Trophoblast cell (in vitro differentiated cells and primary cell): ENCODE results near the gene SHROOM4.

ENCODE experiments used
- DNase-seq, 2 donors: peaks; one replicate each; pipeline ENCODE4 v3.0.0-alpha.2; 2016
- H2AFZ ChIP-seq: 2 replicates; pipeline ENCODE4 v1.6.1; 2013; ENCODE audit warnings: low read length, moderate library complexity, mild to moderate bottlenecking; ENCODE audit not compliant: insufficient read depth, poor library complexity
- H2AK5ac ChIP-seq: 2 replicates; pipeline ENCODE4 v1.6.1; 2013; ENCODE audit warnings: mild to moderate bottlenecking, low read length
- H2BK120ac ChIP-seq: 2 replicates; pipeline ENCODE4 v1.6.1; 2013; ENCODE audit warnings: low read length, mild to moderate bottlenecking, moderate library complexity; ENCODE audit not compliant: insufficient read depth, poor library complexity
- H2BK12ac ChIP-seq: 2 replicates; pipeline ENCODE4 v1.6.1; 2013; ENCODE audit warnings: mild to moderate bottlenecking, low read length, moderate library complexity
- H2BK5ac ChIP-seq: 2 replicates; pipeline ENCODE4 v1.6.1; 2013; ENCODE audit warnings: low read length, low read depth, moderate library complexity, mild to moderate bottlenecking; ENCODE audit not compliant: poor library complexity
- H3K14ac ChIP-seq: 2 replicates; pipeline ENCODE4 v1.6.1; 2013; ENCODE audit warnings: mild to moderate bottlenecking, low read length
- H3K18ac ChIP-seq: 2 replicates; pipeline ENCODE4 v1.6.1; 2013; ENCODE audit warnings: mild to moderate bottlenecking, low read length
- H3K23ac ChIP-seq: 2 replicates; pipeline ENCODE4 v1.6.1; 2013; ENCODE audit warnings: low read length
- H3K27ac ChIP-seq: 2 replicates; pipeline ENCODE4 v1.5.1; 2013; ENCODE audit warnings: low read depth, mild to moderate bottlenecking, inconsistent platforms, low read length, moderate library complexity
- H3K27me3 ChIP-seq: 2 replicates; pipeline ENCODE4 v1.6.1; 2013; ENCODE audit warnings: inconsistent platforms, mild to moderate bottlenecking, low read length, moderate library complexity; ENCODE audit not compliant: insufficient read depth
- H3K36me3 ChIP-seq, 2 experiments: 1 replicate in 1 of 2; 2 replicates in 1 of 2; pipeline ENCODE4 v1.6.1; 2013; ENCODE audit warnings: low read length in 2 of 2, mild to moderate bottlenecking in 2 of 2, moderate library complexity in 1 of 2; ENCODE audit not compliant: insufficient read depth in 2 of 2, control insufficient read depth in 1 of 2
- H3K4ac ChIP-seq: 2 replicates; pipeline ENCODE4 v1.6.1; 2013; ENCODE audit warnings: low read depth, mild to moderate bottlenecking, low read length, moderate library complexity
- H3K4me1 ChIP-seq, 2 experiments: 1 replicate in 1 of 2; 2 replicates in 1 of 2; pipeline ENCODE4 v1.6.1; 2013; ENCODE audit warnings: low read length in 2 of 2, mild to moderate bottlenecking in 2 of 2, moderate library complexity in 1 of 2; ENCODE audit not compliant: insufficient read depth in 2 of 2, control insufficient read depth in 1 of 2
- H3K4me2 ChIP-seq: 2 replicates; pipeline ENCODE4 v1.6.1; 2013; ENCODE audit warnings: inconsistent platforms, mild to moderate bottlenecking, low read length, moderate library complexity
- H3K4me3 ChIP-seq: 2 replicates; pipeline ENCODE4 v1.5.1; 2013; ENCODE audit warnings: mild to moderate bottlenecking, low read depth, low read length, inconsistent platforms
- H3K79me1 ChIP-seq: one replicate; pipeline ENCODE4 v1.6.1; 2013; ENCODE audit warnings: low read length
- H3K79me2 ChIP-seq: 2 replicates; pipeline ENCODE4 v1.6.1; 2013; ENCODE audit warnings: low read length, mild to moderate bottlenecking; ENCODE audit not compliant: control insufficient read depth, insufficient read depth, poor library complexity
- H3K9ac ChIP-seq: 2 replicates; pipeline ENCODE4 v1.6.1; 2013; ENCODE audit warnings: mild to moderate bottlenecking, low read length
- H3K9me3 ChIP-seq: 2 replicates; pipeline ENCODE4 v1.6.1; 2013; ENCODE audit warnings: low read depth, mild to moderate bottlenecking, control low read depth, inconsistent platforms, low read length; ENCODE audit not compliant: insufficient read depth
- H4K12ac ChIP-seq: 2 replicates; pipeline ENCODE4 v1.6.1; 2013; ENCODE audit warnings: low read depth, mild to moderate bottlenecking, low read length, moderate library complexity
- H4K8ac ChIP-seq: 2 replicates; pipeline ENCODE4 v1.6.1; 2013; ENCODE audit warnings: low read depth, mild to moderate bottlenecking, low read length, moderate library complexity
- H4K91ac ChIP-seq: one replicate; pipeline ENCODE4 v1.6.1; 2013; ENCODE audit warnings: low read depth, mild to moderate bottlenecking, low read length, moderate library complexity
- WGBS: extraction: QIAGEN DNeasy Blood & Tissue Kit; methylation state at CpG from one replicate; pipeline ENCODE4 v1.1.7; 2013; ENCODE audit warnings: missing lambda C conversion rate; ENCODE audit not compliant: insufficient read length, insufficient coverage; ENCODE audit errors: extremely low coverage; 5-methylcytosine and 5-hydroxymethylcytosine counted together

SHROOM4 gene

DNA sequence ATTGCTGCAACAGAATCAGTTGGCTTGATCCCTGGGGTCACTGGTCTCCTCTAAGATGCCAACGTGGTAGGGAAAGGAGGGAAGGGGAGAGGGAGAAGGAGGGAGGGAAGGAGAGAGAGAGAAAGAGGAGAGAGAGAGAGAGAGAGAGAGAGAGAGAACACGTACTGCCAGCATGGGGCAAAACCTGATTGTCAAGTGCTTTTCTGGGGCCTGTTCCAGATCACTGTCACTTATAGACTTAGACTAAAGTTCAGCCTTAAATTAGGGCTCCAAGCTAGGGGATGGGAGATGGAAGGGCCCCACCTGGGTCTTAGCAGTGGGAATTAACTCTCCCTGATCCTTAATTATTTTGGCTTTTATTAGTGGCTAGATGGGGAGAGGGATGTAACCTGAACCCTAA lies 12.9 kb downstream of the SHROOM4 start:
- no peak for DNase-seq
- Histone ChIP-seq H3K14ac (peak overlapping the region; percentile 44), H3K4ac (no peak overlapping the region), H4K8ac (no peak overlapping the region), H3K23ac (no peak overlapping the region), H3K18ac (no peak overlapping the region), H4K12ac (no peak overlapping the region), H2AFZ (no peak overlapping the region), H2BK5ac (no peak overlapping the region), H3K27me3 (no peaks in the 10 kb centered on the region), H2BK12ac (peak overlapping the region; percentile 64), H3K79me2 (no peaks in the 10 kb centered on the region), H3K4me2 (peak overlapping the region; percentile 23), H2AK5ac (no peak overlapping the region), H3K79me1 (peaks cover 7% of the 10 kb centered on the region), H2BK120ac (no peak overlapping the region), H3K9me3 (no peaks in the 10 kb centered on the region), H3K36me3 (no peaks in the 10 kb centered on the region), H3K4me1 (peaks cover 11 to 35% of the 10 kb centered on the region in 2 experiments), H3K27ac (no peak overlapping the region), H3K4me3 (no peak overlapping the region), H3K9ac (no peak overlapping the region), H4K91ac (peak overlapping the region; percentile 6)
- no CpG with 5 or more reads among the region's 2 CpGs for WGBS

DNA sequence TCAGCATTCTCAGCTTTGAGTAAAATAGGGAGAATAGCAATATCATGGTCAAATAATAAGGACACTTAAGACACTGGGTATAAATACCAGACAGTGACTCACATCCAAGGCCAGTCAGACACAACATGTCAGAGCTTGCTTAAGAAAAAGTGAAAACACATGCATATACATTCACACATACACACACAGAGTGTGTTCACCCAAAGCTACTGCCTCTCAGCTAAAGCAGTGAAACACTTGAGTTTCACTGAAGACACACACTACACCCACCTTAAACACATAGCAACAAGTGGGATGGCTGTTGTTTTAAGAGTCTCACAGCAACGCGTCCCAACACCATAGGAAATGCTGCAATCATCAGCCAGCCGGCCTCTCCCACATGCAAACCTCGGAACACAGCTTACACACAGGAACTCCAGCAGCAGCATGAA lies 14.4 kb downstream of the SHROOM4 start:
- peak overlapping the region; percentile 72 for H4K12ac ChIP-seq
- H4K91ac ChIP-seq = peak overlapping the region; percentile 43
- H2AFZ ChIP-seq = no peak overlapping the region
- H3K4me2 ChIP-seq = no peak overlapping the region
- peak overlapping the region; percentile 71 for H3K18ac ChIP-seq
- H2BK120ac ChIP-seq = peak overlapping the region; percentile 86
- peaks cover 7% of the 10 kb centered on the region for H3K79me1 ChIP-seq
- H3K14ac ChIP-seq = peak overlapping the region; percentile 70
- H3K4me1 ChIP-seq = peaks cover 6 to 24% of the 10 kb centered on the region in 2 experiments
- no peaks in the 10 kb centered on the region for H3K9me3 ChIP-seq
- H3K79me2 ChIP-seq = no peaks in the 10 kb centered on the region
- DNase-seq = peak; percentile 6 to 30
- H3K9ac ChIP-seq = no peak overlapping the region
- no CpG with 5 or more reads among the region's 4 CpGs for WGBS
- H4K8ac ChIP-seq = peak overlapping the region; percentile 60
- H2AK5ac ChIP-seq = peak overlapping the region; percentile 7
- peak overlapping the region; percentile 48 for H3K27ac ChIP-seq
- no peaks in the 10 kb centered on the region for H3K27me3 ChIP-seq
- H3K4me3 ChIP-seq = no peak overlapping the region
- H3K4ac ChIP-seq = no peak overlapping the region
- peak overlapping the region; percentile 90 for H2BK12ac ChIP-seq
- peak overlapping the region; percentile 56 for H2BK5ac ChIP-seq
- no peak overlapping the region for H3K23ac ChIP-seq
- H3K36me3 ChIP-seq = no peaks in the 10 kb centered on the region

DNA sequence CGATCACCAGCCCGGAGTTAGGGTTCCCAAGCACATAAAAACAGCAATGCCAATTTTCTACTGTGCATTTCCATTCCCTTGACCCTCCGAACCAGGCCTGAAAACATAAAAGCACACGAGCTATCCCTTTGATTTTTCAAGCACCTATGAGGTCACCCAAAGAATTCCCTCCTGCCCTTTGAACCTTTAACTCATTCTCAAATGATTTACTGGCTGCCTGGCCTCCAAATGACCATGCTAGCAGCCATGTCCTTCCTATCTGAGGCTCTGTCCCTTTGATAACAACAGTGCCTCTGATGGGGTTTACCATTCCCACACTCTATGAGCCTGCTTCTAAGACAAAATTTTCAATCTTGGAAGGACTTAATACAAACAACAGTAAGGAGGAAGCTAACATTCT lies 15.2 kb downstream of the SHROOM4 start:
- H2BK5ac ChIP-seq = peak overlapping the region; percentile 56
- no peak overlapping the region for H4K8ac ChIP-seq
- WGBS = no CpG with 5 or more reads among the region's 4 CpGs
- H4K12ac ChIP-seq = no peak overlapping the region
- no peak overlapping the region for H3K4me2 ChIP-seq
- no peaks in the 10 kb centered on the region for H3K36me3 ChIP-seq
- no peaks in the 10 kb centered on the region for H3K9me3 ChIP-seq
- H3K23ac ChIP-seq = no peak overlapping the region
- no peak overlapping the region for H3K9ac ChIP-seq
- H3K27me3 ChIP-seq = no peaks in the 10 kb centered on the region
- H3K79me2 ChIP-seq = no peaks in the 10 kb centered on the region
- H4K91ac ChIP-seq = no peak overlapping the region
- H3K27ac ChIP-seq = peak overlapping the region; percentile 48
- no peak for DNase-seq
- H3K79me1 ChIP-seq = peaks cover 7% of the 10 kb centered on the region
- no peak overlapping the region for H3K18ac ChIP-seq
- peaks cover 6 to 24% of the 10 kb centered on the region in 2 experiments for H3K4me1 ChIP-seq
- no peak overlapping the region for H3K4me3 ChIP-seq
- H2AK5ac ChIP-seq = no peak overlapping the region
- no peak overlapping the region for H3K14ac ChIP-seq
- no peak overlapping the region for H2BK120ac ChIP-seq
- no peak overlapping the region for H3K4ac ChIP-seq
- no peak overlapping the region for H2AFZ ChIP-seq
- no peak overlapping the region for H2BK12ac ChIP-seq

DNA sequence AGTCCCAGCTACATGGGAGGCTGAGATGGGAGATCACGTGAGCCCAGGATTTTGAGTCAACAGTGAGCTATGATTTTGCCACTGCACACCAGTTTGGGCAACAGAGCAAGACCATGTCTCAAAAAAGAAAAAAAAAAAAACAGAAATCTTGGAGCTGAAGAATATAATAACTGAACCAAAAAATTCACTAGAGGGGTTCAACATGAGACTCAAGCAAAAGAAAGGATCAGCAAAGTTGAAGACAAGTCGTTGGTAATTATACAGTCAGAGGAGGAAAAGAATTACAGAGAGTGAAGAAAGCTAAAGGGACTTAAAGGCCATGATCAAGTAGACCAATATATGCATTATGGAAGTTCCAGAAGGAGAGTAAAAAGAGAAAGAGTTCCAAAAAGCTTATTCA lies 26.9 kb downstream of the SHROOM4 start:
- Histone ChIP-seq H2BK120ac (no peak overlapping the region), H2BK5ac (no peak overlapping the region), H3K27ac (no peak overlapping the region), H4K12ac (no peak overlapping the region), H3K27me3 (no peaks in the 10 kb centered on the region), H2AFZ (no peak overlapping the region), H3K18ac (no peak overlapping the region), H3K4me2 (no peak overlapping the region), H3K36me3 (no peaks in the 10 kb centered on the region), H3K4ac (no peak overlapping the region), H2AK5ac (no peak overlapping the region), H3K9me3 (no peaks in the 10 kb centered on the region), H3K23ac (no peak overlapping the region), H3K4me1 (no peaks in the 10 kb centered on the region), H3K4me3 (no peak overlapping the region), H4K91ac (no peak overlapping the region), H2BK12ac (no peak overlapping the region), H3K9ac (no peak overlapping the region), H3K14ac (no peak overlapping the region), H3K79me1 (no peaks in the 10 kb centered on the region), H4K8ac (no peak overlapping the region), H3K79me2 (no peaks in the 10 kb centered on the region)
- WGBS = no CpG with 5 or more reads among the region's 2 CpGs
- no peak for DNase-seq
